Brain microvascular endothelial cell (primary cell): ENCODE data around the gene DYNC1LI1.
A peak's percentile ranks its signal among the peaks of the same experiment; 100 is the strongest.

Experiments used
- DNase-seq: peaks from one replicate; pipeline ENCODE4 v3.0.0-alpha.2; 2020
- H3K27ac ChIP-seq: fragments of 250-450 bp; sonication (Bioruptor Pico); 2 replicates; pipeline ENCODE4 v1.5.1; 2020; ENCODE audit warnings: mild to moderate bottlenecking, moderate library complexity
- H3K27me3 ChIP-seq: fragments of 250-450 bp; sonication (Bioruptor Pico); replicated peaks from 2 replicates; pipeline ENCODE4 v1.5.1; 2020; ENCODE audit warnings: mild to moderate bottlenecking
- H3K36me3 ChIP-seq: fragments of 250-450 bp; sonication (Bioruptor Pico); replicated peaks from 2 replicates; pipeline ENCODE4 v1.5.1; 2020; ENCODE audit warnings: mild to moderate bottlenecking
- H3K4me3 ChIP-seq: 2 replicates; pipeline ENCODE4 v1.5.1; 2011; ENCODE audit warnings: low read depth, mild to moderate bottlenecking, control low read depth, low read length, moderate library complexity
- in situ Hi-C: cut with HindIII; loops from 2 replicates; pipeline ENCODE4 v1.10.0; 2017; ENCODE audit warnings: low sequenced_read_pairs, low pct_ligation_motif_present
- TF ChIP-seq, protein P1 (sequence below): IDR thresholded peaks from 2 replicates; pipeline ENCODE4 v1.5.1; 2011; ENCODE audit warnings: low read depth, mild to moderate bottlenecking, moderate library complexity, low read length, control low read depth, inconsistent platforms; ENCODE audit errors: missing control alignments

Gene DYNC1LI1

DNA sequence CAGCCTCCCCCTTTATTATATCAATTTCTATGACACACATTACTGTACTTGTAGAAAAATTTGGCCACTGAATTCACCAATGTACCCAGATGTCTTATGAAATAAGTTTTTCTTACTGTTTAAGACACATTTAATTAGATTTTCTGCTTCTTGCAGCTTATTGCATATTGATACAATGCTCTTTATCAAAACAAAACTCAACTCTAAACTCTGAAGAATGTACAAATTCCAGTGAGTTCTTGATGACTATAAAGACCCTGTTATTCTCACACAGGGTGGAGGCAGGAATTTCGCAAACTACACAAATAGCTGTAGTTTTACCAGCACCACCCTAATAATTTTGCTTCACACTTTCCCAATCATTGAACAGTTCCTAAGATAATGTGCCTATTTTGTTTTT, 90.1 kb downstream of the DYNC1LI1 start:
- H3K4me3 ChIP-seq: no peak overlapping the region
- in situ Hi-C loops: no loop called here
- no peak for DNase-seq
- H3K27ac ChIP-seq: peak overlapping the region; percentile 27
- no peaks in the 10 kb centered on the region for H3K27me3 ChIP-seq
- TF ChIP-seq, protein P1, sequence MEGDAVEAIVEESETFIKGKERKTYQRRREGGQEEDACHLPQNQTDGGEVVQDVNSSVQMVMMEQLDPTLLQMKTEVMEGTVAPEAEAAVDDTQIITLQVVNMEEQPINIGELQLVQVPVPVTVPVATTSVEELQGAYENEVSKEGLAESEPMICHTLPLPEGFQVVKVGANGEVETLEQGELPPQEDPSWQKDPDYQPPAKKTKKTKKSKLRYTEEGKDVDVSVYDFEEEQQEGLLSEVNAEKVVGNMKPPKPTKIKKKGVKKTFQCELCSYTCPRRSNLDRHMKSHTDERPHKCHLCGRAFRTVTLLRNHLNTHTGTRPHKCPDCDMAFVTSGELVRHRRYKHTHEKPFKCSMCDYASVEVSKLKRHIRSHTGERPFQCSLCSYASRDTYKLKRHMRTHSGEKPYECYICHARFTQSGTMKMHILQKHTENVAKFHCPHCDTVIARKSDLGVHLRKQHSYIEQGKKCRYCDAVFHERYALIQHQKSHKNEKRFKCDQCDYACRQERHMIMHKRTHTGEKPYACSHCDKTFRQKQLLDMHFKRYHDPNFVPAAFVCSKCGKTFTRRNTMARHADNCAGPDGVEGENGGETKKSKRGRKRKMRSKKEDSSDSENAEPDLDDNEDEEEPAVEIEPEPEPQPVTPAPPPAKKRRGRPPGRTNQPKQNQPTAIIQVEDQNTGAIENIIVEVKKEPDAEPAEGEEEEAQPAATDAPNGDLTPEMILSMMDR: no peak
- H3K36me3 ChIP-seq: peaks cover 11% of the 10 kb centered on the region
